HepG2 (cell line): ENCODE results near the gene TTC16. TPM values are rescaled to one million over a fixed set of nuclear protein-coding genes. Genes with fewer than 3 reads are reported as not detected.

Experiments
- CERS6 ChIP-seq: sonication (generic); formaldehyde crosslinking; IDR thresholded peaks from 2 replicates; pipeline ENCODE4 v1.5.0; 2020; ENCODE audit warnings: missing genetic modification reagents
- EHMT2 ChIP-seq: fragments of 200-600 bp; sonication (generic); IDR thresholded peaks from 2 replicates; pipeline ENCODE4 v1.7.0; 2017; ENCODE audit warnings: antibody characterized with exemption, low read depth, low read length, borderline replicate concordance
- ISX ChIP-seq: sonication (generic); formaldehyde crosslinking; conservative IDR thresholded peaks from 2 replicates; pipeline ENCODE4 v1.5.0; 2020; ENCODE audit warnings: missing genetic modification reagents
- MED8 ChIP-seq: sonication (generic); formaldehyde crosslinking; IDR thresholded peaks from 2 replicates; pipeline ENCODE4 v1.8.1; 2023; ENCODE audit warnings: mild to moderate bottlenecking, missing genetic modification reagents; ENCODE audit not compliant: insufficient replicate concordance
- NFIC ChIP-seq: IDR thresholded peaks from 2 replicates; pipeline ENCODE4 v1.6.1; 2012; ENCODE audit warnings: mild to moderate bottlenecking, low read length, inconsistent platforms
- RORA ChIP-seq: sonication (generic); formaldehyde crosslinking; IDR thresholded peaks from 2 replicates; pipeline ENCODE4 v1.5.0; 2020; ENCODE audit warnings: mild to moderate bottlenecking, missing genetic modification reagents, moderate library complexity
- RXRA ChIP-seq: sonication (generic); formaldehyde crosslinking; IDR thresholded peaks from 2 replicates; pipeline ENCODE4 v1.5.1; 2020; ENCODE audit warnings: missing genetic modification reagents
- SNAPC2 ChIP-seq: sonication (generic); formaldehyde crosslinking; IDR thresholded peaks from 2 replicates; pipeline ENCODE4 v1.8.1; 2022; ENCODE audit warnings: mild to moderate bottlenecking, missing genetic modification reagents
- SPEN ChIP-seq: sonication (generic); formaldehyde crosslinking; IDR thresholded peaks from 2 replicates; pipeline ENCODE4 v1.5.1; 2020; ENCODE audit warnings: low read depth, mild to moderate bottlenecking, missing genetic modification reagents
- TBL1XR1 ChIP-seq: fragments of 150-350 bp; IDR thresholded peaks from 2 replicates; pipeline ENCODE4 v1.6.1; 2014; ENCODE audit warnings: borderline replicate concordance, low read length; ENCODE audit not compliant: partially characterized antibody
- UBTF ChIP-seq: sonication (generic); formaldehyde crosslinking; IDR thresholded peaks from 2 replicates; pipeline ENCODE4 v1.4.0; 2020; ENCODE audit warnings: mild to moderate bottlenecking, missing genetic modification reagents
- ZFP36L2 ChIP-seq: sonication (generic); formaldehyde crosslinking; IDR thresholded peaks from 2 replicates; pipeline ENCODE4 v1.4.0; 2020; ENCODE audit warnings: missing genetic modification reagents
- ZNF543 ChIP-seq: sonication (generic); formaldehyde crosslinking; IDR thresholded peaks from 2 replicates; pipeline ENCODE4 v1.4.0; 2020; ENCODE audit warnings: mild to moderate bottlenecking, missing genetic modification reagents
- ZNF562 ChIP-seq: sonication (generic); formaldehyde crosslinking; IDR thresholded peaks from 2 replicates; pipeline ENCODE4 v1.8.0; 2022; ENCODE audit warnings: missing genetic modification reagents, borderline replicate concordance
- ZNF567 ChIP-seq: sonication (generic); formaldehyde crosslinking; IDR thresholded peaks from 2 replicates; pipeline ENCODE4 v1.8.1; 2023; ENCODE audit warnings: mild to moderate bottlenecking, missing genetic modification reagents, borderline replicate concordance
- ZNF660 ChIP-seq: sonication (generic); formaldehyde crosslinking; IDR thresholded peaks from 2 replicates; pipeline ENCODE4 v1.5.1; 2020; ENCODE audit warnings: mild to moderate bottlenecking, low read depth, missing genetic modification reagents, borderline replicate concordance
- ZNF709 ChIP-seq: sonication (generic); formaldehyde crosslinking; IDR thresholded peaks from 2 replicates; pipeline ENCODE4 v1.5.0; 2020; ENCODE audit warnings: mild to moderate bottlenecking, missing genetic modification reagents
- polyA plus RNA-seq, 8 experiments: library from polyadenylated mRNA; depleted of rRNA in 3 of 8; stranded (reverse) in 7 of 8; unstranded in 1 of 8; fragments of >200 nt; fragmentation: Illumina TruSeq in 4 of 8; extraction: Trizol in 4 of 8; gene quantifications; 2 replicates each; pipeline versions ENCODE4 v1.2.1 to v1.2.3, GENCODE V29; 2011 to 2016; ENCODE audit warnings: low read depth in 4 of 8, missing spikeins in 1 of 8, mixed read lengths in 1 of 8; ENCODE audit not compliant: insufficient read depth in 1 of 8
- total RNA-seq, 5 experiments: library from RNA; depleted of rRNA; stranded (reverse); fragments of >200 nt; fragmentation: Illumina TruSeq; extraction: Trizol; gene quantifications; 2 replicates each; pipeline ENCODE4 v1.2.3, GENCODE V29; 2016; ENCODE audit warnings: low read depth in 1 of 5
- TF ChIP-seq, protein P1 (sequence below): sonication (generic); formaldehyde crosslinking; IDR thresholded peaks from 2 replicates; pipeline ENCODE4 v1.5.0; 2020; ENCODE audit warnings: mild to moderate bottlenecking, missing genetic modification reagents
- TF ChIP-seq, protein P2 (sequence below): sonication (generic); formaldehyde crosslinking; IDR thresholded peaks from 2 replicates; pipeline ENCODE4 v1.5.0; 2020; ENCODE audit warnings: mild to moderate bottlenecking, missing genetic modification reagents

Gene TTC16
- total and polyA plus RNA-seq, 2 of the 13 experiments (the other 11 are each of a cell fraction or from before 2014, with no cell fraction given), result not detected

DNA sequence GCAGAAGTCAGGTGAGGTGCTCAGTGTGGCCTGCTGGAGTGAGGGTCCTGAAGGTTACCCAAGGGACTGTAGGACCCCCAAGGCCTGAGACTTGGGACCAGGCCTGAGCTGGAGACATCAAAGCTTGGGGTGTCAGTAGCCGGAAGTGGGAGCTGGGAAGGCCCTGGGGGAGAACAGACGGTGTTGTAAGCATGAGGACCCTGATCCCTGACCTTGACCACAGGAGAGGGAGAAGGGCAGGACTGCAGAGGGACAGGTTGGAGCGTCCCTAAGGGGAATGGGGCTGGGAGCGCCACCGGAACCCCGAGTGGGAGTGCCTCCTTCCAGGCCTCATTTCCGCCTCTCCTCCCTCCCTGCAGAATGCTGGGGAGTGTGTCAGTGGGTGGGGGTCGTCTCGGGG is 533 bp downstream of the TTC16 start (continued):
- TF ChIP-seq ISX (CRISPR knock-in tag) (no peak), ZNF543 (no peak), ZNF660 (CRISPR knock-in tag) (no peak), CERS6 (CRISPR knock-in tag) (no peak), SNAPC2 (CRISPR knock-in tag) (no peak), RORA (CRISPR knock-in tag) (no peak), ZNF562 (CRISPR knock-in tag) (no peak), UBTF (peak; percentile 45; the same call in 1 of the 2 replicates), EHMT2 (no peak), MED8 (no peak), ZNF567 (CRISPR knock-in tag) (no peak), SPEN (CRISPR knock-in tag) (peak; percentile 6; the same call in 1 of the 2 replicates), RXRA (CRISPR knock-in tag) (no peak), ZNF709 (CRISPR knock-in tag) (no peak), ZFP36L2 (no peak), NFIC (no peak), TBL1XR1 (no peak)
- TF ChIP-seq, protein P1, sequence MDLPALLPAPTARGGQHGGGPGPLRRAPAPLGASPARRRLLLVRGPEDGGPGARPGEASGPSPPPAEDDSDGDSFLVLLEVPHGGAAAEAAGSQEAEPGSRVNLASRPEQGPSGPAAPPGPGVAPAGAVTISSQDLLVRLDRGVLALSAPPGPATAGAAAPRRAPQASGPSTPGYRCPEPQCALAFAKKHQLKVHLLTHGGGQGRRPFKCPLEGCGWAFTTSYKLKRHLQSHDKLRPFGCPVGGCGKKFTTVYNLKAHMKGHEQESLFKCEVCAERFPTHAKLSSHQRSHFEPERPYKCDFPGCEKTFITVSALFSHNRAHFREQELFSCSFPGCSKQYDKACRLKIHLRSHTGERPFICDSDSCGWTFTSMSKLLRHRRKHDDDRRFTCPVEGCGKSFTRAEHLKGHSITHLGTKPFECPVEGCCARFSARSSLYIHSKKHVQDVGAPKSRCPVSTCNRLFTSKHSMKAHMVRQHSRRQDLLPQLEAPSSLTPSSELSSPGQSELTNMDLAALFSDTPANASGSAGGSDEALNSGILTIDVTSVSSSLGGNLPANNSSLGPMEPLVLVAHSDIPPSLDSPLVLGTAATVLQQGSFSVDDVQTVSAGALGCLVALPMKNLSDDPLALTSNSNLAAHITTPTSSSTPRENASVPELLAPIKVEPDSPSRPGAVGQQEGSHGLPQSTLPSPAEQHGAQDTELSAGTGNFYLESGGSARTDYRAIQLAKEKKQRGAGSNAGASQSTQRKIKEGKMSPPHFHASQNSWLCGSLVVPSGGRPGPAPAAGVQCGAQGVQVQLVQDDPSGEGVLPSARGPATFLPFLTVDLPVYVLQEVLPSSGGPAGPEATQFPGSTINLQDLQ (CRISPR knock-in tag), result no peak
- TF ChIP-seq, protein P2, sequence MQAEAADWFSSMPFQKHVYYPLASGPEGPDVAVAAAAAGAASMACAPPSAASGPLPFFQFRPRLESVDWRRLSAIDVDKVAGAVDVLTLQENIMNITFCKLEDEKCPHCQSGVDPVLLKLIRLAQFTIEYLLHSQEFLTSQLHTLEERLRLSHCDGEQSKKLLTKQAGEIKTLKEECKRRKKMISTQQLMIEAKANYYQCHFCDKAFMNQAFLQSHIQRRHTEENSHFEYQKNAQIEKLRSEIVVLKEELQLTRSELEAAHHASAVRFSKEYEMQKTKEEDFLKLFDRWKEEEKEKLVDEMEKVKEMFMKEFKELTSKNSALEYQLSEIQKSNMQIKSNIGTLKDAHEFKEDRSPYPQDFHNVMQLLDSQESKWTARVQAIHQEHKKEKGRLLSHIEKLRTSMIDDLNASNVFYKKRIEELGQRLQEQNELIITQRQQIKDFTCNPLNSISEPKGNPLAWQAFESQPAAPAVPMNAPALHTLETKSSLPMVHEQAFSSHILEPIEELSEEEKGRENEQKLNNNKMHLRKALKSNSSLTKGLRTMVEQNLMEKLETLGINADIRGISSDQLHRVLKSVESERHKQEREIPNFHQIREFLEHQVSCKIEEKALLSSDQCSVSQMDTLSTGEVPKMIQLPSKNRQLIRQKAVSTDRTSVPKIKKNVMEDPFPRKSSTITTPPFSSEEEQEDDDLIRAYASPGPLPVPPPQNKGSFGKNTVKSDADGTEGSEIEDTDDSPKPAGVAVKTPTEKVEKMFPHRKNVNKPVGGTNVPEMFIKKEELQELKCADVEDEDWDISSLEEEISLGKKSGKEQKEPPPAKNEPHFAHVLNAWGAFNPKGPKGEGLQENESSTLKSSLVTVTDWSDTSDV (CRISPR knock-in tag), result no peak
